GM18870 (cell line): ENCODE results near the gene ETFA.
"Not testable (repeated sequence)": the region's sequence is repeated elsewhere in the genome, so short reads cannot be mapped to it uniquely, and the experiment has no call there.

Experiments
- ATAC-seq: cut with Tn5 transposase; IDR thresholded peaks from one replicate; pipeline ENCODE4 v1.9.1; 2021; ENCODE audit warnings: moderate library complexity; ENCODE audit not compliant: unreplicated experiment

Gene ETFA

DNA sequence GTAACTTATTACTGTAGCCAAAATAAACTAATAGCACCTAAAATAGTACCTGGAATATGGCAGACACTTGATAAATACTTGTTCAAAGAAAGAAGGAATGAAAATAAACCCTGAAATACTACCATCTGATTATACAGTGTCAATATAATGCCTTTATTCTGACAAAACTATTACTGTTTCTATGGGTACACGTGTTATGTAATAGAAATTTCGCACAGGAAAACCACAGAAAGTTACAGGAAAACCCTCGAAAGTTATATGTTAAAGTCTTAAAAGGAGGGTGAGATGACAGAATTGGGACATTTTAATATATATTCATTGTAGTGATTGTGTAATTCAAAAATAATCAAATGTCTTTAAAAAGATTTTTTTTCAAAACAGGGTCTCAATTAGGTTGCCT lies 28.8 kb downstream of the ETFA start:
- ATAC-seq, result no peak

DNA sequence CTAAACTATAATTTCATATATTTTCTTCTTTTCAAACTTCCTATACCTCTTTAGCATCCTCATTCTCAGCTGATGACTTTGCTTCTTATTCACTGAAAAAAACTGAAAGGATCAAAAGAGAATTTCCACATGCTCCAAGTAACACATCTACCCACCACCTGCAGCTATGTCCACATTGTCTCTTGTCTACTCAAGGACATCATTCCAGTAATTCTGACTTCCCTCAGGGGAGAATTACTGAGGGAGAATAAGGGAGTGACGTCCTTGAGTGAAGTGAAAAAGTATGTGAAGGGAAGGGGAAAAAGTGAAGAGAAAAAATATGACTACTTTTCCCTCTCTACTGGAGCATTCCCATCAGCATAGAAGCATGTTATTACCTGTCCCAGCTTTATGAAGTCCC lies 32.6 kb downstream of the ETFA start:
- no peak for ATAC-seq

DNA sequence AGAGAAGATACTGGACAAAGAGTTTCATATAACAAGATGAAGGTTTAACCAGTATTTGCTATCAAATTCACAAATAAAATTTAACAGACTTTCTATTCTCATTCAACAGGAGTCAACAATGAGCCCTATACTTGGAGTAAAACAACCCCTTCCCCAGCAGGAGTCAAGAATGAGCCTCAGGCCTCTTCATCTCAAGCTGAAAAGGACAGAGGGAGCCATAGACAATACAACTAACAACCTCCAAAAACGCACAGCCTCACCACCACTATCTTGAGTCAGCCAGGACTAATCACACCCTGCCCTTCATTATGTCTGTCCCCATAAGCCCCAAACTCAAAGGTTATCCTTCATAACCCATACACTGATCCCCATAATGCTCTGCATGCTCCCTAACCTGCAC lies 36.4 kb downstream of the ETFA start:
- ATAC-seq, result no peak

DNA sequence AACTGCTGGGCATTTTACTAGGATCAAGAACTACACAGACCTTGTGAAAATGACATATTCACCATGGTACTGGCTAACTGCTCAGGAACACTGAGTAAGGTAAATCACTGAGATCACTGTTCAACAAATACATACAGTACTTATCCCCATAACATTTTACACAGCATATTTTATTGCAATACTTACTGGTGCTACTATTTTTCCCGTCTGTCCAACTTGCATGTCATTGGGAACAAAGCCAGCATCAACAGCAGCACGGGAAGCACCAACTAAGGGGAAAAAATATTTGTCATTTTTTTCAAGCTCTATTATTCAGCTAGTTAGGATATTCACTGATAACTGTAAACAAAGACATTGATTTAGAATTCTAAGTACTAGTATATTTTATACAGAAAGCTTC lies 37.0 kb downstream of the ETFA start:
- ATAC-seq, result no peak

DNA sequence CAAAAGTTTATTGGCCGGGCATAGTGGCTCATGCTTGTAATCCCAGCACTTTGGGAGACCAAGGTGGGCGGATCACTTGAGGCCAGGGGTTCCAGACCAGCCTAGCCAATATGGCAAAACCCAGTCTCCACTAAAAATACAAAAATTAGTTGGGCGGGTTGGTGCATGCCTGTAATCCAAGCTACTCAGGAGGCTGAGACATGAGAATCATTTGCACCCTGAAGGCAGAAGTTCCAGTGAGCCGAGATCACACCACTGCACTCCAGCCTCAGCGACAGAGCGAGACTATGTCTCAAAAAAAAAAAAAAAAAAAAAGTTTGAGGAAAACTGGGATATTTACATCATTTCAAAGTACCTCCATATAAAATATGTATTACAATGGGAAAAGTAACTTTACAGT lies 40.4 kb downstream of the ETFA start:
- no peak for ATAC-seq

DNA sequence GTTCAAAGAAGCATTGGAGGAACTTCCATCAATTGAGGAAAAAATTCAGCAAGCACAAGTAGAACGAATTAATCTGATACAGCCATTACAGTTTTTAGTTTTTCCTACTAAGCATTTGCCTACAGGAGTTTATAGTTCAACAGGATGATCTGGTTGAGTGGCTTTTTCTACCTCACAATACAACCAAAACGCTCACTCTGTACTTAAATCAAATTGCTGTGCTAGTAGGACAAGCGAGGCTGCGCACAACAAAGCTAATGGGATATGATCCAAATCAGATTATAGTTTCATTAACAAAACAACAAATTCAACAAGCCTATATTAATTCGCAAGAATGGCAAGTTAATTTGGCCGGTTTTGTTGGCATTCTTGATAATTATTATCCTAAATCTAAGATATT lies 44.2 kb downstream of the ETFA start:
- no peak for ATAC-seq

DNA sequence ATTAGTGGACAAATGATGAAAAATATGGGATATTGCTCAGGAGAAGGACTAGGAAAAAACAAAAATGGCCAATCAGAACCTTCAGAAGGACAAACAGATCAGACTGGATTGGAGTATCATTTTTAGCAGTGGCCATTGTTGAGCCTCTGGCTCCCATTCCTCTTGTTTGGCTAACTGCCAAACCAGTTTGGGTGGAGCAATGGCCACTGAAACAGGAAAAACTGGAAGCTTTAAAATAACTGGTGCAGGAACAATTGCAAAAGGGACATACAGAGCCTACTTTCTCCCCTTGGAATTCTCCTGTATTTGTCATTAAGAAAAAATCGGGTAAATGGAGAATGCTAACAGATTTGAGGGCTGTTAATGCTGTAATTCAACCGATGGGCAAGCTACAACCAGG lies 45.5 kb downstream of the ETFA start:
- ATAC-seq, result not testable (repeated sequence)

DNA sequence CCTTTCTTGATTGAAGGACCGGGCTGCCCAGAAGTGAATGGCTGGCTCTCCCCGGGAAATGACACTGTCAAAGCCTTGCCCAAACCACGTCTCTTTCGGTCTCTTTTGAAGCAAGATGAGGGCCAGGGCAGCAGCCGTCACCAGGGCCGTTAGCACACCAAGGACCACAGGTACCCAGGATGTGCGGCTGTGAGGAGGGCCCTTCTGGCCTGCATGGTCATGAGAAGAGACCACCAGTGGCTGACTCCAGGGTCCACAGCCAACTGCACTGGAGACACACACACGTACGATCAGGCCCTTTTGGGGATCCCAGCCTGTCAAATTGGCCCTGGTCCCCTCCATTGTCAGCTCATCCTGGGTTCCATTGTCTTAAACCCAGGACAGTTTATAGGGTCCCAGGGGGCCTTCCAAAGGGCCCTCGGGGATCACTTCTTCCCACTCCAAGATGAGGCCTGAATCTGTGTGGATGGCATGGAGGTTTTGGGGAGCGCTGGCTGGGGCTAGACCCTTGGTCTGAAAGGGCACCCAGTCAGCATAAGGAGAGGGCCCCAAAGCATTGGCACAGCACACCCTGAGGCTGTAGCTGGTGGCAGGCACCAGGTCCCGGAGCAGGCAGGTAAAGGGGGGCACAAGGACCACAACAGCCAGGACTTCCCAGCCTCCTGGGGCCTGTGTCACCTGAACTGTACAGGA lies 50.9 kb downstream of the ETFA start:
- ATAC-seq, result no peak

DNA sequence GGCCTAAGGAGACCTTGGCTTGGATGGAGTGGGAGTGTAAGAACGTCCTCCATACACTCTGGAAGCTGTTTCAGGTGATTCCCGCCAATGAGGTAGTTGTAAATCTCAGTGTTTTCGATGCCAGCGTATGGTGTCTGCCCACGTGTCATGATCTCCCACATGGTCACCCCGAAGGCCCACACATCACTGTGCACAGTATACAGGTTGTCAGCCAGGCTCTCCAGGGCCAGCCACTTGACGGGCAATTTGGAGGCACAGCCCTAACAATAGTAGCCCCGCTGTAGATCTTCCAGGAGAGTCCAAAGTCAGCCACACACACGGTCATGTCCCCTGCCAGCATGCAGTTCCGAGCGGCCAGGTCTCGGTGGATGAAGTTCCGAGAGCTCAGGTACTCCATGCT lies 51.9 kb downstream of the ETFA start:
- no peak for ATAC-seq

DNA sequence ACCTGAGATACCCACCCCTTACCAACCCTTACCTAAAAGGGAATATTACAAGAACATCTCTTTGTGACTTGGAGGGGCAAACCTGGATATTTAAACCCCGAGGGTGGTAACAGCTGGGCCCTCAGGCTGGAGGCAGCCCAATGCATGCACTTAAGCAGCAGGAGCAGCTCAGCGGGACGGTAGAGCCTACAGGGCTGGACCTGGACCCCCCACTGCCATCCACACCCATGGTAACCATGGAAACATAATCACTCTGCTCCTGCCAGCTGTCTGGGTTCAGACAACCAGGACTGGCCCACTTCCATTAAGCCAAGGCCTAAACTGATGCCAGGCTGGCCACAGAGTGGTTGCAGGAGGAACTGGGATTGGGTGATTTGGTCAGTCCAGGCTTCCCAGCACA lies 52.8 kb downstream of the ETFA start:
- no peak for ATAC-seq

DNA sequence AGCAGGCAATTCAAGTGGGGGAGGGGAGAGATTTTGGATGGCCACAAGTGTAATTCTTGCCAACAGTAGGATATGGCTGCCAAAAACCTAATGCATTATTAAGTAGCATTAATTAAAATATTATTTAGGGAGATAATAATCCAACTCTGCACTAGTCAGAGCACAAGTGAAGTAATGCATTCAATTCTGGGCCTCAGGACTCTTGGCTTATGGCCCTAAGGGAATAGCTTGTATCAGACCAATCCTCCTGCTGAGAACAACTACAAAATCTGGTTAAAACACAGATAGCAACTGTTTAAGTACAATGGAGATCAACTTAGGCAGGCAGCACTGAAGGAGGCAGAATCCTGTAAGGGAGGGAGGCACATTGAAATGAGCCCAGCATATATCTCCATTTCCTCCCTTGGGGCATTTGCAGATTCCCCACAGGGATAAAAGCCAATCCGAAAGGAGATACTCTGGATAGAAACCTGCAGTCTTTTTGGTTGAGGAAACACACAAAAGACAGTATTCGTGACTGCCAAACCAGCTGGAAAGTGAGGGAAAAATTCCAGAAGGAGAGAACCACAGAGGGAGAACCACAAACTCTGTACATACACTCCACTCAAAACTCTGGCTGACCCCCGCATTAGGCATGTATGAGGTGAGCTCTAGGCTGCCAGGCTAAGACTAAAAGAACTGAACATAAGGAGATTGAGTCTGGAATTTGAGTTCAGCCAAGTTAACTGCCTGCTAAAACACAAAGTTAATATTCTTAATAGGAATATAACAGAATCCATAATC lies 57.4 kb downstream of the ETFA start:
- ATAC-seq, result no peak

DNA sequence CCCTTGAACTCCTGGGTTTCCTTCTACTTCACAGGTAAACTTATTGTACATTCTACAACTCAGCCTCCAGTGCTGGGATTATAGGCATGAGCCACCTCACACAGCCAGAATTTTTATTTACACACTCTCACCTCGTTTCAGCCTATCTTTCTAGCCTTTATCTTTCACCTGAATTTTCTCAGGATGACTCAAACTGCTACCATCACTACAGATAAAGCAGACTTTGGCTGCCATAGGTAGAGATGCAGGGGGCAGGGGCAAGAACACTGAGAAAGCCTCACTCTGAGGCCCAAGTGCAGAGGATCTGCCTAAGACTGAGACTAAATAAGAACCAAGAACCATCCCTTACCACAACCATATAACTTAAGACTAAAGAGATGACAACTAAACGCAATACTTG lies 59.0 kb downstream of the ETFA start:
- ATAC-seq, result no peak

DNA sequence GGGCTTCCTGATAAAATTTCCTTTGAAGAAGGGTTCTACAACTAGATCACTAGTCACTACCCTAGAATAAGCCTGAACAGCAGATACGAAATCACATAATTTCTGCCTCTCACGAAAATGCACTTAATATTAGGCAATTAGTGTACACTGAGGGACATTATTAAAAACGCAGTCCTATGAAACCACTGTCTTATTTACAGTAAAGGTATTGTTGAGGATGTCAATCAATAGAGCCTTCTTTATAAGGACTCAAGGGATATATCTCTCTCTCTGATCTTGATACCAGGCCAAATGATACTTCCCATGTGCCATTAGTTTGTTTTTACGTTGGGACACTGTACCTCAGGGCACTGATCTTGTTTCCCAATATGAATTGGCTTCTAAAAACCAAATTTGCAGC lies 59.6 kb downstream of the ETFA start:
- ATAC-seq, result no peak

DNA sequence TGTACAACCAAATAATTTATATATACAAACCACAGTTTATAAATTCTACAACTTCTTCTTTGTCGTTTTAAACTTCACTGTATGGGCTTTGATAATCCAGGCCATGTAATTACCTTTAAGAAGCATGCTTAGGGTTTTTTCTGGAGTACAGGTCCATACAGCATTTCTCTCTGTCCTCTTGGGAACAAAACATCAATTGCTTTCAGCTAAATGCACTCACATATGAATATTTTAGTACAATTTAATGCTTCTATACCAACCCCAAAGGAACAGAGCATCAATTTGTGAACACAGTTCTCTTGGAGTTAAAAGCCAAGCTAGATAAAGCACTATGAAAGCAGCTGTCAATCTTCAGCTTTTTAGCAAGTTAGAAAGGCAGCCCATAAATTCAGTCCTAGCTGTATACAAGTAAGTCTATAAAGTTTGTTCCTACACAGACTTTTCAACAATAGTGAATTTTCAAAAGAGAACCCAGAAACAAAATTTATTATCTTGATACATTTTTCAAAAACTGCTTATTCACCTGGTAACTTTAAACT lies 66.1 kb downstream of the ETFA start:
- ATAC-seq, result no peak

DNA sequence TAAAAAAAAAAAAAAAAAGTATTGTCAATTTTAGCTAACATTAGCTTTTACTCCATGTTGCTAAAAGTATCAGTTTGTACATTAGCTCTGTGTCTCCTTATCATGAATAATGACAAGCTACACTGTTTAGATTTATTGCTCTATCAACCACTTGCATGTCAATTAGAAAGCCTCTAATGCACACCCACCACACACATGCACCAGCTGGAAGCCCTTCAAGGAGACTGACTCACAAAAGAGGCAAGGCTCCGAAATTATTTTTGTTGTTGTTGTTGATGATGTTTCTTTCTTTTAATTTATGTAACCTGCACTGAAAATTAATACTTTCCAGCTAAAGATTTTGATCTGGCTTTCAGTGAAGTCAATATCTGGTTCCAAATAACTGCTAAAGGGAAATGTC lies 71.5 kb downstream of the ETFA start:
- no peak for ATAC-seq

DNA sequence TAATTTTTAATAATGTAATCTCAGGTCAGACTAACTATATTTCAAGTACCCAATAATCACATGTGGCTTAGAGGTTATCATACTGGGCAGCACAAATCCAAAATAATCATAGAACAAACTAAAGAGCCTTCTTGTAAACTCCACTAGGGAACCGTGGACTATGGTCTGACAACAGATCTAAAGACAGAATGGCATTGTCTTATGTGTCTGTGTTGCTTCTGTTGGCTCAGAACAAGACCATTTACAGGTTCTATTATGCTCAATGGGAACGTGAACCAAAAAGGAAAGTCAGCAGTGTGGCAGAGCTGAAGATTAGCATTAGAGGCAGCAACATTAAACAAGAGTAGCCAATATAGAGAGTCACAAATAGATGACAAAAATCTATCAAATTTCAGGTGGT lies 74.9 kb downstream of the ETFA start:
- no peak for ATAC-seq

DNA sequence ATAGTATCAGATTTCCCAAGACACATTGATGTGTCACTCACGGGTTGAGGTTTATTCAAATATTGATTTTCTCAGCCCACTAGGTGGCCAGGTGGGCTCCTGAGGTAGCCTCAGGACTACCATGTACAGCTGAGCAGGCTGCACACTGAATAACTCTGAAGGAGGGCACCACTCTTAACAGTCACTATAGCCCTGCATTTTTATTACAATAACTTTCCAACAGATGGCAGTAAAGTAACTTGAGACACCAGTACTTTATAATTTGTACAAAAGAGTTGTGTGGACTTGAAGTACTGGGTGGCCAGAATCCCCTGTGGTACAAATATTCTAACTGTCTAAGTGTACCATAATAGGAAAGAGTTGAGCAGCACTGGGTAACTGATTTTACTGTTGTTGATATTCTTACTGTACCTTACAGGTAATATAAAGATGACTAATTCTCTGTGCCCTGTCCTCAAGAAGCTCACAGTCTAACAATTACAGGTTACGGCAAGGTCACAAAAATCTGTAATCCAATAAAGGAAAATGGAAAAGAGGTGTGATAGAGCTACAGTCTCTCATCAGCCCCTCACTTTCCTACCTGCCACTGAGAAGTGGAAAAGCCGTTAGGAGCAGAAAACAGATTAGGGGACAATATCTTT lies 76.0 kb downstream of the ETFA start:
- ATAC-seq, result no peak

DNA sequence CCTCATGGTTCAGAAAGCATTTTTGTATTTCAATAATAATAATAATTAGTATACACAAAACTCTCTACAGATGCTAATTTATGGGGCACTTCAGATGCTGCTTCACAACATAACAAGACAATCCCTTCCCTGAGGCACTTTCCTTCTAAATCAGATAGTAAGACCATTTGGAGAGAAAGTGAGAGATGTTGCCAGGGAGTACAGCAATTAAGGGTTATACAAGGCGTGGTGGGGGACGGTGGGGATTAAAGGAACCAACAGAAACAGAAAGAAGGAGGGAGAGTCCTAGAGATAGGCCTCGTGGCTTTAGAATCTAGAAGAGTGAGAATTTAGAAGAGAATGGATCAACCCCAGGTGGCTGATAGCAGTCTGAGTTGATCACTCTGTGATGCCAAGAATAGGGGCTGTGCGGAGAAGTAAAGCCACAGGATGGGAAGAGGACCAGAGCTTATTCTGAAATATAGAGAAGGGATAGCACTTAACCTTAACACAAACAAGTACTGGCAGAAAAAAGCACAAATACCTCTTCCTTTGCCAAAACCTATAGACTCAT lies 76.9 kb downstream of the ETFA start:
- no peak for ATAC-seq

DNA sequence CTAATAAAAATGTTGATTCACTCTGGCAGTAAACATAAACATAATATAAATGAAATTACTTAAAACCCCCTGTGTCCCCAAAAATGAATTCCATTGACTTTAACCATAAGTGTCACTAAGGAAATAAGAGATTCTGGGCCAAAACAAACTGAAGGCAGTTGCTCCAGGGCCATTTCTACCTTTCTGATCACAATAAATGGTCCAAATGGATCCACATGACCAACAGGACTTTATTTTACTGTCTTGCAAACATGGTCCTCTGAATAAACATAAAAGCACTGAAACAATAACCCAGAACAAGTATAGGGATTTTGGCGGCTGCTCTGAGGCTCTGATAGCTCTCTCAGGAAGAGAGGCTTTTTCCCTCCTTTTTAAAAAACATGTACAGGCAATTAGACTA lies 77.3 kb downstream of the ETFA start:
- no peak for ATAC-seq

DNA sequence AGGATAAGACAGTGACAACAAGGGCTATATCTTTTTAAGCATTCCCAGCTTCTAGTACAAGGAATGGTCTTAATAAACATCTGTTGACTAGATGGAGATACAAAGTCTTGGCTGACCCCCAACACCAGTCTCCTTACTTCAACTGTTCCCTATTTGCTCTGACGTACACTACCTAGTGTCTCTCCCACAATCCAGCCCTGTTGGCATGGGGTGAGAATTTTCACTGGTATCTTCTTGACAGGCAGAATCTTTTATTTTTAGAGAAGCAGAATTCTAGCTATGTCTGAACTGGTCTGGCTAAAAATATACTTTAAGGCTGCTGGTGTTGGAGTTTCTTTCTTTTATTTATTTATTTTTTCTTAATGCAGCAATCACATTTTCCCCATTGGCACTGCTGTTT lies 82.0 kb downstream of the ETFA start:
- ATAC-seq, result no peak

DNA sequence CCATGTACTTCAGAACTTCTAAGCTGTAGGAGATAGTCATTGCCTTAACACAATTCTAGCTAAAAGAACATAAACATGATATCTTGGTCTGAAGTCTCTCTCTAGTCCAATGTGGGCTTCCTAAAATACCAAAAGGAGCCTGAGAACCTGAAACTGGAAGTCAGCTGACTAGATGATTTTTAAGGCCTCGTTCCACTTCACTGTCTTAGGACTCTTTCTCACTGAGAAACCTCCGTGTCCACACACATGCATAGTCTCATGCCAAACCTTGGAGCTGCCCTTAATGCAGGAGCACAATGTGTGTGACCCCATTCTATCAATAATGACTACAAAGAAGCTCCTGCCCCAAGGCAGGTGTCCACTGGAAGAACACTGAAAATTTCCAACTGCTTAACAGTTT lies 87.7 kb downstream of the ETFA start:
- ATAC-seq, result no peak

DNA sequence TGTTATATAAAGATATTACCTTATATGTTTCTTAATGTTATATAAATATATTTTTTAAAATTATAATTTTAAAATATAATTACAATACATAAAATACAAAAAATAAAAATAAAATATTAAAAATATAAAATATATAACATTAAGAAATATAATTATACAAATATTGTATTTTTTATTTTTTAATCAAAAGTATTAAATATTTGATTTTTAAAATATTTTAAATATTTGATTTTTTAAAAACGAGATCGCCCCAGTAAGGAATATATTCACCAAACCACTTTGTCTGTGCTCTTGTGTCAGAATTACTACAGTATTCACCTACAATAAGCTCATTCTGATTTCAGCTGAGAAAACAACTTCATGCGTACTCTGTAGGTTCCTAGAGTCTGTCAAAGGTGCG lies 89.1 kb downstream of the ETFA start:
- ATAC-seq, result no peak
